Mammary epithelial cell (primary cell): ENCODE data around the gene KCNH1.

ENCODE experiments used
- EZH2 ChIP-seq: IDR thresholded peaks from 2 replicates; pipeline ENCODE4 v1.6.1; 2012; ENCODE audit warnings: low read length, inconsistent platforms, borderline replicate concordance
- TF ChIP-seq, protein P1 (sequence below), 2 donors: IDR thresholded peaks in 1 of 2; conservative IDR thresholded peaks in 1 of 2; 2 replicates each; pipeline ENCODE4 v1.5.1; 2011 to 2012; ENCODE audit warnings: inconsistent platforms in 2 of 2, low read length in 2 of 2, mild to moderate bottlenecking in 2 of 2, control low read depth in 1 of 2, low read depth in 1 of 2; ENCODE audit not compliant: insufficient read depth in 1 of 2; ENCODE audit errors: extremely low read depth in 1 of 2

DNA sequence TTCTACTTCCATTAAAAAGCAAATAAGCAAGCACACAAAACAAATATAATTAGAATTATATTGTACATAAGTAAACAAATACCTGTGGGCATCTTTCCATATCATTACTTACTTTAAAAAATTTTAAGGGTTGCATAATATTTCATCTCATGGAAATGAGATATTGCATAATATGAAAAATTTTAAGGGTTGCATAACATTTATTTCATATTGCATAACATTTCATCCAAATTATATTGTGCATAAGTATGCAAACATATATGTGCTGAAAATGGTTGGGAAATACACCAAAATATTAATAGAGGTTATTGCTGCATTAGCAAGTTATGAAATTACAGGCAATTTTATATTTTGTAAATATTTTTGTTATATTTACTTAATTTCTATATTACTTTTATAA, 213.7 kb downstream of the KCNH1 start:
- TF ChIP-seq, protein P1, sequence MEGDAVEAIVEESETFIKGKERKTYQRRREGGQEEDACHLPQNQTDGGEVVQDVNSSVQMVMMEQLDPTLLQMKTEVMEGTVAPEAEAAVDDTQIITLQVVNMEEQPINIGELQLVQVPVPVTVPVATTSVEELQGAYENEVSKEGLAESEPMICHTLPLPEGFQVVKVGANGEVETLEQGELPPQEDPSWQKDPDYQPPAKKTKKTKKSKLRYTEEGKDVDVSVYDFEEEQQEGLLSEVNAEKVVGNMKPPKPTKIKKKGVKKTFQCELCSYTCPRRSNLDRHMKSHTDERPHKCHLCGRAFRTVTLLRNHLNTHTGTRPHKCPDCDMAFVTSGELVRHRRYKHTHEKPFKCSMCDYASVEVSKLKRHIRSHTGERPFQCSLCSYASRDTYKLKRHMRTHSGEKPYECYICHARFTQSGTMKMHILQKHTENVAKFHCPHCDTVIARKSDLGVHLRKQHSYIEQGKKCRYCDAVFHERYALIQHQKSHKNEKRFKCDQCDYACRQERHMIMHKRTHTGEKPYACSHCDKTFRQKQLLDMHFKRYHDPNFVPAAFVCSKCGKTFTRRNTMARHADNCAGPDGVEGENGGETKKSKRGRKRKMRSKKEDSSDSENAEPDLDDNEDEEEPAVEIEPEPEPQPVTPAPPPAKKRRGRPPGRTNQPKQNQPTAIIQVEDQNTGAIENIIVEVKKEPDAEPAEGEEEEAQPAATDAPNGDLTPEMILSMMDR (conservative IDR thresholded peaks at IDR 0.05 in 1 of 2, IDR thresholded peaks at IDR 0.05 in 1 of 2; ENCODE audit: extremely low read depth in 1 of 2, insufficient read depth in 1 of 2, low read depth in 1 of 2, low read length in 2 of 2) = no peak
- TF ChIP-seq EZH2 = no peak
